Measurements from ENCODE around the gene AKIRIN2. TPM values are rescaled to one million over a fixed set of nuclear protein-coding genes. Genes with fewer than 3 reads are reported as not detected.

AKIRIN2 gene
- total and polyA plus RNA-seq, 5 experiments from 2014 or later: 20.2 to 58.0 (median 33.4) TPM

GRCh38 chr6:87633851-87634250, 68.2 kb downstream of the AKIRIN2 start:
- Mint-ChIP-seq H3K4me1 (peaks cover 0 to 3% (median 0%) of the 10 kb centered on the region in 4 donors), H3K4me3 (no peak overlapping the region), H3K9me3 (no peaks in the 10 kb centered on the region), H3K36me3 (peaks cover 0 to 65% (median 39%) of the 10 kb centered on the region in 3 donors), H3K27ac (no peak overlapping the region), H3K27me3 (no peaks in the 10 kb centered on the region)
- POLR2A ChIA-PET: no interaction called here
- ATAC-seq (no peak), DNase-seq (no peak)

GRCh38 chr6:87630746-87631145, 71.3 kb downstream of the AKIRIN2 start:
- H3K4me1 Mint-ChIP-seq: no peaks in the 10 kb centered on the region
- H3K9me3 Mint-ChIP-seq: no peaks in the 10 kb centered on the region
- ATAC-seq (no peak), DNase-seq (no peak)
- H3K4me3 Mint-ChIP-seq: no peak overlapping the region
- H3K36me3 Mint-ChIP-seq: peaks cover 0 to 60% (median 28%) of the 10 kb centered on the region in 3 donors
- no peak overlapping the region for H3K27ac Mint-ChIP-seq
- POLR2A ChIA-PET: no interaction called here
- H3K27me3 Mint-ChIP-seq: no peaks in the 10 kb centered on the region

- POLR2A ChIA-PET: interaction anchor here (0.7 kb wide), 1 partner anchor 73 kb away, joined by 3 read pairs; the partner anchor contains the start of gene AKIRIN2
- Mint-ChIP-seq H3K4me3 (no peak overlapping the region), H3K4me1 (no peaks in the 10 kb centered on the region), H3K36me3 (peaks cover 0 to 64% (median 36%) of the 10 kb centered on the region in 3 donors), H3K27me3 (no peaks in the 10 kb centered on the region), H3K9me3 (no peaks in the 10 kb centered on the region), H3K27ac (no peak overlapping the region)
- ATAC-seq: no peak
- DNase-seq: no peak
These were observed 73.2 kb downstream of the AKIRIN2 start for GRCh38 chr6:87628881-87629280.

DNA sequence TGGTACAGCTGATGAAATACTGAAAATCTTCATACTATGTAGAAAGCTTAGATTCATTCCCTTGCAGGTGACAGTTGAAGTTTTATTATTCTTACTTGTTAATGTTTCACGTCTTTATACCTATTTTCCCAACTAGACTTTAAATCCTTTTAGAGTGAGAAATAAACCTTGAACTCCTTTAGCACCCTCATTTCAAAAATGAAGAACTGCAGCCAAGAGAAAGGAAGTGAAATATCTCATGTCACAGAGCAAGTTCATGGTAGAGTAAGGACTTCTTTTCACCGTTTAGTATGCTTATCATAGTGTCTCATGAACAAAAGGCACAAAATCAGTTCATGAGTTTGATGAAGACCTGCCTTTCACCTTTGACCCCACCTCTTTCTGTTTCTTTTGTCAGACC, 73.6 kb downstream of the AKIRIN2 start:
- Mint-ChIP-seq H3K36me3 (peaks cover 0 to 65% (median 36%) of the 10 kb centered on the region in 3 donors), H3K9me3 (no peaks in the 10 kb centered on the region), H3K27me3 (no peaks in the 10 kb centered on the region), H3K27ac (no peak overlapping the region), H3K4me1 (no peaks in the 10 kb centered on the region), H3K4me3 (no peak overlapping the region)
- POLR2A ChIA-PET: interaction anchor here (0.7 kb wide), 1 partner anchor 74 kb away, joined by 3 read pairs; the partner anchor contains the start of gene AKIRIN2
- DNase-seq (no peak), ATAC-seq (no peak)

Other genes starting within 250 kb of the AKIRIN2 start
- gene SLC35A1, start 229.3 kb downstream of the AKIRIN2 start, total RNA-seq: 10 to 100 TPM; 21.5 to 22.3 TPM
- gene SLC35A1, start 229.3 kb downstream of the AKIRIN2 start, polyA plus RNA-seq: 10 to 100 TPM; 21.3 to 27.7 (median 22.8) TPM
- gene RARS2, start 112.2 kb downstream of the AKIRIN2 start, total RNA-seq: 10 to 100 TPM; 37.8 to 40.6 TPM
- 10 to 100 TPM; 17.3 to 29.1 (median 27.1) TPM for gene RARS2, start 112.2 kb downstream of the AKIRIN2 start, polyA plus RNA-seq
- 10 to 100 TPM; 30.9 to 31.4 TPM for gene ORC3, start 112.1 kb downstream of the AKIRIN2 start, total RNA-seq
- 10 to 100 TPM; 33.8 to 37.7 (median 36.7) TPM for gene ORC3, start 112.1 kb downstream of the AKIRIN2 start, polyA plus RNA-seq